B cell (primary cell): ENCODE results near the gene PARD3. TPM values are rescaled to one million over a fixed set of nuclear protein-coding genes. Genes with fewer than 3 reads are reported as not detected.

Experiments
- ATAC-seq: fragments of 200-7000 bp; cut with Tn5 transposase; one replicate; pipeline ENCODE4 v1.10.0; 2021; ENCODE audit warnings: low read depth, mild to moderate bottlenecking, moderate number of reproducible peaks, moderate library complexity
- CTCF ChIA-PET: fragments of 350-600 bp; sonication (Branson Sonifier 250); formaldehyde crosslinking; loops from one replicate; lab custom pipeline; 2021; ENCODE audit warnings: antibody characterized with exemption, inconsistent platforms; lab: Charles Lee
- POLR2A ChIA-PET: fragments of 350-600 bp; sonication (Branson Sonifier 250); formaldehyde crosslinking; loops from one replicate; lab custom pipeline; 2021; ENCODE audit warnings: antibody characterized with exemption; lab: Charles Lee
- DNase-seq: peaks from one replicate; pipeline ENCODE4 v3.0.0; 2013
- H2AFZ ChIP-seq: 2 replicates; pipeline ENCODE4 v1.6.1; 2012; ENCODE audit warnings: mild to moderate bottlenecking, low read depth, low read length; ENCODE audit not compliant: insufficient read depth, poor library complexity, severe bottlenecking
- H3K27ac ChIP-seq, 2 donors: 1 replicate in 1 of 2; 2 replicates in 1 of 2; pipeline ENCODE4 v1.5.1; 2012 to 2013; ENCODE audit warnings: low read length in 2 of 2, mild to moderate bottlenecking in 2 of 2, moderate library complexity in 1 of 2
- H3K27me3 ChIP-seq, 4 experiments: fragments of 200-600 bp in 1 of 4; sonication (generic) in 1 of 4; replicated peaks in 1 of 4; 1 replicate in 2 of 4; 2 replicates in 2 of 4; pipeline versions ENCODE4 v1.6.1 to v1.7.0; 2013 to 2016; ENCODE audit warnings: low read length in 3 of 4, mild to moderate bottlenecking in 2 of 4, mixed read lengths in 1 of 4, moderate library complexity in 1 of 4; ENCODE audit not compliant: insufficient read depth in 4 of 4, control insufficient read depth in 3 of 4; ENCODE audit errors: control extremely low read depth in 1 of 4
- H3K36me3 ChIP-seq, 2 experiments: replicated peaks in 1 of 2; 1 replicate in 1 of 2; 2 replicates in 1 of 2; pipeline versions ENCODE4 v1.6.1 to v1.7.1; 2013; ENCODE audit warnings: low read length in 1 of 2; ENCODE audit not compliant: insufficient read depth in 2 of 2, control insufficient read depth in 1 of 2; ENCODE audit errors: control extremely low read depth in 1 of 2, extremely low read depth in 1 of 2
- H3K4me1 ChIP-seq, 2 donors: fragments of 200-600 bp in 1 of 2; sonication (generic) in 1 of 2; 1 replicate in 1 of 2; 2 replicates in 1 of 2; pipeline versions ENCODE4 v1.5.1 to v1.6.1; 2013 to 2017; ENCODE audit warnings: low read length in 2 of 2; ENCODE audit not compliant: control insufficient read depth in 2 of 2, insufficient read depth in 2 of 2
- H3K4me2 ChIP-seq: replicated peaks from 2 replicates; pipeline ENCODE3; 2012; ENCODE audit warnings: mild to moderate bottlenecking, low read depth, low read length; ENCODE audit not compliant: poor library complexity, severe bottlenecking
- H3K4me3 ChIP-seq, 5 experiments: fragments of 200-600 bp in 1 of 5; sonication (generic) in 1 of 5; 1 replicate in 3 of 5; 2 replicates in 2 of 5; pipeline versions ENCODE4 v1.5.1 to v1.7.0; 2011 to 2016; ENCODE audit warnings: low read length in 4 of 5, mild to moderate bottlenecking in 4 of 5, low read depth in 2 of 5, control low read depth in 1 of 5, moderate library complexity in 1 of 5; ENCODE audit not compliant: insufficient read depth in 1 of 5; ENCODE audit errors: control extremely low read depth in 1 of 5, extremely low read depth in 1 of 5
- H3K79me2 ChIP-seq: fragments of 200-600 bp; sonication (generic); one replicate; pipeline ENCODE4 v1.6.0; 2016; ENCODE audit warnings: low read length; ENCODE audit not compliant: control insufficient read depth, insufficient read depth
- H3K9ac ChIP-seq: fragments of 200-600 bp; sonication (generic); 2 replicates; pipeline ENCODE4 v1.6.1; 2017; ENCODE audit warnings: mild to moderate bottlenecking, low read length, moderate library complexity
- H3K9me3 ChIP-seq, 3 donors: one replicate each; pipeline versions ENCODE4 v1.6.1 to v1.7.1; 2013; ENCODE audit warnings: low read length in 2 of 3; ENCODE audit not compliant: control insufficient read depth in 2 of 3, insufficient read depth in 1 of 3; ENCODE audit errors: control extremely low read depth in 1 of 3
- H4K20me1 ChIP-seq: 2 replicates; pipeline ENCODE4 v1.6.0; 2012; ENCODE audit warnings: mild to moderate bottlenecking, low read length; ENCODE audit not compliant: insufficient read depth, control insufficient read depth, poor library complexity, severe bottlenecking
- H3K27ac Mint-ChIP-seq: one replicate; pipeline ENCODE4 v1.8.0; 2021; ENCODE audit warnings: mixed read lengths
- H3K27me3 Mint-ChIP-seq: one replicate; pipeline ENCODE4 v1.8.0; 2021; ENCODE audit warnings: mixed read lengths
- H3K4me1 Mint-ChIP-seq: one replicate; pipeline ENCODE4 v1.8.0; 2021; ENCODE audit warnings: mixed read lengths
- H3K4me3 Mint-ChIP-seq: one replicate; pipeline ENCODE4 v1.8.0; 2021; ENCODE audit warnings: mixed read lengths
- H3K9me3 Mint-ChIP-seq: one replicate; pipeline ENCODE4 v1.8.0; 2022; ENCODE audit warnings: mixed read lengths; ENCODE audit not compliant: insufficient read depth
- CTCF ChIP-seq: fragments of 200-600 bp; IDR thresholded peaks from one replicate; pipeline ENCODE4 v1.8.0; 2022; ENCODE audit warnings: antibody characterized with exemption, mild to moderate bottlenecking
- EZH2 ChIP-seq: IDR thresholded peaks from 2 replicates; pipeline ENCODE4 v1.6.1; 2012; ENCODE audit warnings: borderline replicate concordance, low read depth, mild to moderate bottlenecking, moderate library complexity, low read length; ENCODE audit not compliant: insufficient read depth, poor library complexity, severe bottlenecking
- WGBS: methylation state at CpG from one replicate; pipeline ENCODE4 v1.1.5; 2013; ENCODE audit warnings: missing lambda C conversion rate; ENCODE audit not compliant: insufficient coverage; 5-methylcytosine and 5-hydroxymethylcytosine counted together
- intact Hi-C: fragments of 100-400 bp; cut with micrococcal nuclease; formaldehyde crosslinking; loops from one replicate; pipeline ENCODE4 v1.10.0; 2022
- polyA plus RNA-seq: library from polyadenylated mRNA; depleted of rRNA; stranded (reverse); fragments of >200 nt; gene quantifications from 2 replicates; pipeline ENCODE4 v1.2.3, GENCODE V29; 2012
- total RNA-seq, 2 donors: library from RNA; stranded (reverse); fragments of 120-200 nt in 1 of 2; gene quantifications; 1 replicate in 1 of 2; 2 replicates in 1 of 2; pipeline versions ENCODE4 v1.2.3 to v1.2.4, GENCODE V29; 2013 to 2022

Gene PARD3
- total and polyA plus RNA-seq, 2 donors (not counting 1 experiment from before 2014, with no cell fraction given), result not detected

- no peak overlapping the region for H3K4me3 ChIP-seq
- H4K20me1 ChIP-seq, result no peaks in the 10 kb centered on the region
- no peak for DNase-seq
- no peak overlapping the region for H3K27ac Mint-ChIP-seq
- H3K27ac ChIP-seq, result no peak overlapping the region
- CTCF ChIA-PET, result no interaction called here
- TF ChIP-seq CTCF, result no peak
- no peak for TF ChIP-seq EZH2
- H3K36me3 ChIP-seq, result no peaks in the 10 kb centered on the region
- H3K9me3 Mint-ChIP-seq, result no peaks in the 10 kb centered on the region
- peaks cover 6% of the 10 kb centered on the region for H3K4me1 Mint-ChIP-seq
- ATAC-seq, result no peak
- H3K4me2 ChIP-seq, result no peak overlapping the region
- H3K9me3 ChIP-seq, result no peaks in the 10 kb centered on the region
- peaks cover 46% of the 10 kb centered on the region for H3K27me3 Mint-ChIP-seq
- POLR2A ChIA-PET, result no interaction called here
- peaks cover 0 to 20% (median 2%) of the 10 kb centered on the region in 4 experiments for H3K27me3 ChIP-seq
- H2AFZ ChIP-seq, result no peak overlapping the region
- WGBS, result 75% methylated on average over 3 of the region's 3 CpGs
- no peak overlapping the region for H3K9ac ChIP-seq
- no peaks in the 10 kb centered on the region for H3K79me2 ChIP-seq
- intact Hi-C loops, result no loop called here
- no peaks in the 10 kb centered on the region for H3K4me1 ChIP-seq
- no peak overlapping the region for H3K4me3 Mint-ChIP-seq
These were observed 5.3 kb downstream of the PARD3 start for GRCh38 chr10:34809796-34810195.

- H3K27ac ChIP-seq, result no peak overlapping the region
- POLR2A ChIA-PET, result no interaction called here
- H3K27me3 ChIP-seq, result peaks cover 0 to 20% (median 2%) of the 10 kb centered on the region in 4 experiments
- H4K20me1 ChIP-seq, result no peaks in the 10 kb centered on the region
- no peak overlapping the region for H3K4me2 ChIP-seq
- no peak overlapping the region for H3K9ac ChIP-seq
- peak overlapping the region; percentile 27 for H2AFZ ChIP-seq
- no peaks in the 10 kb centered on the region for H3K4me1 ChIP-seq
- H3K27me3 Mint-ChIP-seq, result peaks cover 46% of the 10 kb centered on the region
- no peak for TF ChIP-seq EZH2
- no peak for TF ChIP-seq CTCF
- H3K4me1 Mint-ChIP-seq, result peaks cover 6% of the 10 kb centered on the region
- no peak overlapping the region for H3K4me3 Mint-ChIP-seq
- intact Hi-C loops, result no loop called here
- DNase-seq (no peak), ATAC-seq (no peak)
- CTCF ChIA-PET, result no interaction called here
- H3K9me3 Mint-ChIP-seq, result no peaks in the 10 kb centered on the region
- no peak overlapping the region for H3K4me3 ChIP-seq
- 31% methylated on average over 11 of the region's 19 CpGs for WGBS
- no peaks in the 10 kb centered on the region for H3K9me3 ChIP-seq
- no peaks in the 10 kb centered on the region for H3K36me3 ChIP-seq
- no peak overlapping the region for H3K27ac Mint-ChIP-seq
- H3K79me2 ChIP-seq, result no peaks in the 10 kb centered on the region
These were observed 6.0 kb downstream of the PARD3 start for GRCh38 chr10:34808801-34809745.
